ENCODE measurements around the gene TTLL8.
"Not testable (repeated sequence)": the region's sequence is repeated elsewhere in the genome, so short reads cannot be mapped to it uniquely, and the experiment has no call there.

TTLL8 gene

DNA sequence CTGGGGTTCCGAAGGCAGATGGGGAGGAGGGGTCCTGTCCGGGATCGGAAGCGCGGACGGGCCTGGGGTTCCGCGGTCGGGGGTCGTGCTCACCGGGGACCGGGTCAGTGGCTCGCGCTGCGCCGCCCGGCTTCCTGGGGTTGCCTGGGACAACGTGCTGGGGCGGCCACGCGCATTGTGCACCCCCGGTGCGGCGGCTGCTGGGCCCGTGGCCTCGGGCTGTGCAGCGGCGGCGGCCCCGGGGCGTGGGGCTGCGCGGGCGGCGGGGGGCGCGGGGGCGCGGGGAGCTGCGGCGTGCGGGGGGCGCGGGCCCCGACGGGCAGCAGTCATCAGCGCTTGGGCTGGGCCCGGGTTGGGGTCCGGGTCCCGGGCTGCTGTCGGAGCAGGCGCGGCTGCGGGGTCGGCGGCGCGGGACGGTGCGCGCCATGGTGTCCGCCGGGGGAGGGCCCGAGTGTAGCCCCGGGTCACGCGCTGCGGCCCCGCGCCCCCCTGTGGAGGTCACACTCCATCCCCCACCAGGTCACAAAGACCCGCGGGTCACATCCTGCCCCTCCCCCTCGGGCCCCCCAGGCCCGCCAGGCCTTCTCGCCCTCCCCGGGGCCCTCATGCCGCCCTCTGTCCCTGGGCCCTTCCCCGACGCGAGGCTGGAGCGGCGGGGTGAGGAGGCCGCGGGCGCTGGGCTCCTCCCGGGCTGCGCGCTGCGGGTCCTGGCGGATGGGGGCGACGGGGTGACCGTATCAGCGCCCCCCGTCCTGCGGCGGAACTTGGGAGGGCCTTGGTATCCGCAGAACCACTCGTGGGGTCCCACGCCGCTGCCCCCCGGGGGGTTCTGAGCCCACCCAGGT is at the start of gene TTLL8:
TSS of gene TTLL8 (minus strand) at position 238 of the 845 bp plus-strand sequence.
- no peak for DNase-seq (ENCODE audit: low read depth)

DNA sequence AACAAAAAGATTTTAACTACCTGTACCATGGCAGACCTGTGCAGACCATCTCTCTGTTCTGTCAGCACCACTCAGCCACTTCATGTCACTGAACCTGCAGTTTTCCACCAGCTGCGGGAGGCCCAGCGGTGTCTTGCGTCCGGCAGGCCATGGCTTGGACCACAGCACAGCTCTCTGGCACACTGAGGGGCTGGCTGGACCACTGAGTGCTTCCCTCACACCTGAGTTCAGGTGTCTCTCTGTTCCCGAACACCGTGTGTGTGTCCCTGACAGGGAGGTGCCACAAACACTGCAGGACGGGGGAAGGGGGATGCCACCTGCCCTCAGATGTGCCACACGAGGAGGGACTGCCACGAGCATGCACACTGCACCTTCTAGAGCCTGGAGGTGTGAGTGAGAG is 49.4 kb upstream of the TTLL8 start:
- DNase-seq (ENCODE audit: low read depth): no peak

DNA sequence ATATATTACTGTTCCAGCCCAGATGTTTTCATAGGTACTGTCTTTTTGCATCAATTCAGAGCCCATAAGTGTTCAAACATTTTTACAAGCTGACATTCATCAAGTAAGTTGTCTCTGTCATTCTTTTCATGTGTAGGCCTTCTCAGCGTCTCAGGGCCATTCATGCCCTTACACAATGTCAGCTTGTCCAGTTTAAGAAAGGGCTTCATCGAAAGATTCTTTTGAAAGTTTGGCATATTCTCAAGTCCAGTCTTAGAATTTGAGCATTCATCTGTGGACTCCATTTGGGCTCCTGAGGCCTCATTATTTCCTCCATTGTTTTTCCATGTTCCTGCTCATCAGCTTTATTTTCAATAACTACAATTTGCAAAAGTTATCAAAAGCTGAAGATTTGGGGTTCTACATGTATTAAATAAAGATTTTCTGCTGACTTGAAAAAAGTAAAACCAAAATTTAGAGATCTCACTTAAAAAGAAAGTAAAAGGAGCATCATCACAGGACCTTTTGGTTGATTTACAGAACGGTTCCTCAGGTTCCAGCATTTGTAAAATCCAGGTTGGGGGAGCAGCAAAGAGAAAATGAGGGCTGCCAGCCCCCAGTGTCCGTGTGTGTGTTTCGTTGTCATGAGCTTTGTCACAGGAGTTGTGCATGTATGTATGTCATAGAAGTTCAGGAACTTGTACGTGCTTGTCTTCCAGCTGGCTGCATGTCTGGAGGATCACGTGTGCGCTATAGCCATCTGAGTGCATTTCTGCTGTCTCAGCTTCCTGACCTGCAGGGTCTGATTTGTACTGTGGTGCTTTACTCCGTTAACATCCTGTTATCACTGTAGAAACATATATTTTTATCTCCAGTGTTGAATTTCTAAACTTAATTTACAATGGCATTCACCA is 47.4 kb upstream of the TTLL8 start:
- DNase-seq (ENCODE audit: low read depth): no peak

DNA sequence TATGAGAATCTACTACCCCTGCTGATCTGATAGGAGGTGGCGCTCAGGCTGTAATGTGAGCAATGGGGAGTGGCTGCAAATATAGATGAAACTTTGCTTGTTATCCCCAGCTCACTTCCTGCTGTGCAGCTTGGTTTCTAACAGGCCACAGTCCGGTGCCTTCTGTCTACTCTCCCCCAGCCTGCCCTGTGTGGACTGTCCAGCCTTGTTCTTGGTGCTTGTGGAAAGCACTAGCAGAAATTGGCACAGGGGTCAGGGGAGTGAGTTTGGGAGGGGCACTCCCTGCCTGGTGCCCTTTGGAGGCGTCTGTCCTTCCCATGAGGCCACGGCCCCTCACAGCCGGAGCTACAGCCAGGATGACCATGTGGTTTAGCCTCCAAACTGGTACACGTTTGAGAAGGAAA is 46.0 kb upstream of the TTLL8 start:
- DNase-seq (ENCODE audit: low read depth): no peak

DNA sequence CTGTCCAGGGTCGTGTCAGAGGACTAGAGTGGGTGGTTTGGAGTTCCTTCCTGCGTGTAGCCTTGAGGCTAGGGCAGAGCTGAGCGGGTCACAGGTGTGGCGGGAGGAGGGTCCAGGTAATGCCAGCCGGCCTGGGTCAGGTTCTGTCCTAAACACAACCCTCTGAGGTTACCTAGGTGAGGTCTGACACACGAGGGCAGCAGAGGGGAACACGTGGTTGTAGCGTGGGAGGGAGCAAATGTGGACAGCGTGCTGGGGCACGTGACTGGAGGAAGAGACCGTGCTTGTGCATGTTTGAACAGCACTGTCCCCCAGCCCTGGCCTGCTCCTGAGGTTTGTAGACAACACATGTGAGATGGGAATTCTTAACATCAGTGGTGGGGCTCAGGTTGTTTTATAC is 44.8 kb upstream of the TTLL8 start:
- DNase-seq (ENCODE audit: low read depth): no peak

DNA sequence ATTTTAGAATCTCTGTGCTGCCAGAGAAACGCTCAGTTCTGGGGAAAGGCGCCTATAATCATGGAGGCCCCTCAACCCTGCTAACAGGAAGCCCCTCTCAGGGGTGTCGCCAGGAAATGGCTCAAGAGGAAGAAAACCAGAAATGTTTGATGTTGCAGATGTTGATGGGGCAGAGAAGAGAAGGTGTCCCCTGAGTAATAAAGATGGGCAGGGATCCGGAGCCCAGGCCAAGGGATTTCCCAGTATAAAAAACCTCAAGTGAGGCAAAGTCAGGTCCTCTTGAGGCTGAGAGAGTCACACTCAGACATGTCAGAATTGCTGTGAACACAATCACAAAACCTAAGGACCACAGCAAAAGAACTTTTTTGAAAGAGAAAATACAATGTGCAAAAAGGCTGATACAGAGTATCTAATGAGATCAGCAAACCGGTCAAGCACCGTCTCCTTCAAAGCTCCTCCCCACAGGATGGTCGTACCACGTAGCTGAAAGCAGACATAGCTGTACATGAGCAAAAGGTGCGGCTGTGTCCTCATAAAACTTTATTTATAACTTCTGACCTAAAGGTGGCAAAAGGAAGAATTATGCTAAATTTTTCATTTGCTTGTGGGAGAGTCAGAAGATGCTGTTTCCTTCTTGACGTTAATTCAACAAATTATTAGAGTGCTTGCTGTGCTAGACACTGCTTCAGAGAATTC is 43.9 kb upstream of the TTLL8 start:
- no peak for DNase-seq (ENCODE audit: low read depth)

DNA sequence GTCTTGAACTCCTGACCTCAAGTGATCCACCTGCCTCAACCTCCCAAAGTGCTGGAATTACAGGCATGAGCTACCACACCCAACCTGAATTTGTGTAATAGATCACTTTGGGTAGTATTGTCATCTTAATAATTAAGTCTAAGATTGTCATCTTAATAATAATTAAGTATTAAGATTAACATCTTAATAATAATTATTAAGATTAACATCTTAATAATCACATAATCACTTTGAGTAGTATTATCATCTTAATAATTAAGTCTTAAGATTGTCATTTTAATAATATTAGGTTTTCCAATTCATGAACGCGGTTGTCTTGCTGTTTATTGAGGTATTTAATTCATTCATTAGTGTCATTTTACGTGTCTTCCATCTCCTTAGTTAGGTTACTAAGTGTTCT is 40.0 kb upstream of the TTLL8 start:
- DNase-seq (ENCODE audit: low read depth): no peak

DNA sequence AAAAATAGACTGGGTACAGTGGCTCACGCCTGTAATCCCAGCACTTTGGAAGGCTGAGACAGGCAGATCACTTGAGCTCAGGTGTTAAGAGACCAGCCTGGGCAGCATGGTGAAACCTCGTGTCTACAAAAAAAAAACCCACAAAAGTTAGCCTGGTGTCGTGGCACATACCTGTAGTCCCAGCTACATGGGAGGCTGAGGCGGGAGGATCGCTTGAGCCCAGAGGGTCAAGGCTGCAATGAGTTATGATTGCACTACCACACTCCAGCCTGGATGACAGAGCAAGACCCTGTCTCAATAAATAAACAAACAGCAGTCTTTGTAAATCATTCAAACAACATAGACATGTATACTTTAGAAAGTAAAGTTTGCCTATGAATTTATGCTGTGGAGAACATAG is 34.2 kb upstream of the TTLL8 start:
- no peak for DNase-seq (ENCODE audit: low read depth)

DNA sequence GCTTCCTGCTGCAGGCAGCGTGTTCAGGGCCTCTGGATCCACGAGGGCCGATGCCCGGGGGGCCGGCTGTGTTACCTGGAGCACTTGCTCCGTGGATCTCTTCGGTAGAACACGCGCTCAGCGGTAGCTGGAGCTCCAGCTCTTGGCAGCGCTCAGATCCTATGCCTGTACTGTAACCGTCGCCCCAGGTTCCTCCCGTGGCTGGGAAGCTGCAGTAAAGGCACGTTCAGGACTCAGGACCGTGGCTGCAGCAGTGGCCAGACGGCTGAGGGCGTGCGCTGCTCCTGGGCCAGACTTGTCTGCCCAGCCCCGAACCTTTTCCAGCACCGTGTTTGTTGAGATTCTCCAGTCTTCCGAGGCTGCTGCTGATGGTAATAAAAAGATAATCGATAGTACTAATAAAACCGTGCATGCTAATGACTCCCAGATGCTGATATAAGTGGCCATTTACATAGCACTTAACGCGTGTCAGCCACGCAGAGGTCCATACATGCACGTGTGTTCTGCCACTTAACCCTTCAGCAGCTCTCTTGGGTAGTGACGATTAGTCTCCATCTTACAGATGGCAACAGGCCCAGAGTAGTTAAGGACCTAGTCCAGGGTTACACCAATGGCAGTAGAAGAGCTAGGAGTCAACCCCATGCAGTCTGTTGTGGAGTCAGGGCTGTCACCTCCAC is 33.1 kb upstream of the TTLL8 start:
- no peak for DNase-seq (ENCODE audit: low read depth)

DNA sequence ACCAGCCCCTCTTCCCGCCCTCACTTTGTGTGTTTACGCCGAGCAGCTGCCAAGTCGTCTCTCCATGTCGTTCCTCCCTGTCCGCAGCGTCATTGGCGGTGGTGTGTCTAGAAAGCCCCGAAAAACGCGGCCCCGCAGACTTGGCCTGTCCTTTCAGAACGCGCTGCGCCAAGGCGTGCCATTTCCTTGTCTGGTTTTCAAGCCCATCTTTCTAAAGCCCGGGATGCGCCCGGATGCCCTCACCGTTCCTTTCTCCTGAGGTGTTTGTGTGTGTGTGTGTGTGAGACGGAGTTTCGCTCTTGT is 32.3 kb upstream of the TTLL8 start:
- DNase-seq (ENCODE audit: low read depth): no peak

DNA sequence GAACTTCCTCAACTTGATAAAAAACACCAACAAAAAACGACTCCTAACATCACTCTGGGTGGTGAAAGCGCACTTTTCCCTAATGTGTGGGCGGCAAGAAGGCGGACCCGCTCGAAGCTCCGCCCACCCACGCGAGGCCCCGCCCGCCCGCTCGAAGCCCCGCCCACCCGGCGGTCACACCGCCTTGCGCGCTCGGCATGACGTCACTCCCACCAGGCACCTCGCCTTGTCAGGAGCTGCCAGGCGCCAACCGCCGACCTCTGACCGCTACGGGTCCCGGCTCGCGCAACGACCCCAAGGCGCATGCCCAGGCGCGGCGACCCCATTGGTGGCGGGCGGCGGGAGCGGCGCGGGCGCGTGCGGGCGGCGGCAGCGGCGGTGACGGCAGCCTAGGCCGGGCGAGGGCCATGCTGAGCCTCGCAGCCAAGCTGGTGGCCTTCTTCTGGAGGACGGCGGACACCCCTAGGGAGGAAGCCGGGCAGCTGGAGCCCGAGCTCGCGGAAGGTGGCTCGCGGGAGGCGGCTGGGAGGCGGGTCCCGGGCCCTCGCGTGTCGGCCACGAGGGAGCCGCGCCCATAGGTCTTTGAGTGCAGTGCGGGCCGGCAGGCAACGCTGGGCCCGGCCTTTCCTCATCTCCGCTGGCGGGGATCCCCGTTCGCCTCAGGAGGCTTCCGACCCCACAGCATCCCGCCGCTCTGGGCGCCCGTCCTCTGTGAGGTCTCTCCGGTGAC is 31.7 kb upstream of the TTLL8 start, which contains the start of gene MOV10L1:
TSS of gene MOV10L1 (plus strand) at position 325 of the 730 bp plus-strand sequence. CDS start at position 408, 83 bp downstream.
- no peak for DNase-seq (ENCODE audit: low read depth)

DNA sequence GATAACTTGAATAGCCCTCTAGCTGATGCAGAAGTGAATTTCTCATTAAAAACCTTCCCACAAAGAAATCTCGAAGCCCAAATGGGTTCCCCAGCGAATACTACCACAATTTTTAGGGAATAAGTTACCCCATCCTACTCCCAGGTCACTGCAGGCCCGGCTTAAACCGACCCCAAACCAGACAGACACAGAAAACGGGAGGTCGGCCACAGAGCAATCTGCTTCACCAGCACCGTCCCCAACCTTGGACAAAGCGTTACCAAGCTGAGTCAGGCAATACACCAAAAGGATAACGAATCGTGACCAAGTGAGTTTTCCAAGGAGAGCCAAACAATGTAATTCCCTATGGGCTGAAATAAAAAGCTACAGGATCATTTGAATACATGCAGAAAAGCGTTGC is 31.1 kb upstream of the TTLL8 start:
- DNase-seq (ENCODE audit: low read depth): no peak

DNA sequence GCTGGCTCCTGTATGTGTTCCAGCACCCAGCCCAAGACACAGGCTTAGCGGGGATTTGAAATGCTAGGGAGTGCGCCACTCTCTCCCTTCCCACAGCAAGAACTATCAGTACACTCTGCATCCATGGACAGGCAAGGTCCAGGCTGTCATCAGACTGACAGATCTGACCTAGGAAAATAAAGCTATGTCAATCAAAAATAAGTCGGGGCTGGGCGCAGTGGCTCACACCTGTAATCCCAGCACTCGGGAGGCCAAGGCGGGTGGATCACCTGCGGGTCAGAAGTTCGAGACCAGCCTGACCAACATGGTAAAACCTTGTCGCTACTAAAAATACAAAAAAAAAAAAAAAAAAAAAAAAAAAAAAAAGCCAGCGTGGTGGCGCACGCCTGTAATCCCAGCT is 30.0 kb upstream of the TTLL8 start:
- no peak for DNase-seq (ENCODE audit: low read depth)

DNA sequence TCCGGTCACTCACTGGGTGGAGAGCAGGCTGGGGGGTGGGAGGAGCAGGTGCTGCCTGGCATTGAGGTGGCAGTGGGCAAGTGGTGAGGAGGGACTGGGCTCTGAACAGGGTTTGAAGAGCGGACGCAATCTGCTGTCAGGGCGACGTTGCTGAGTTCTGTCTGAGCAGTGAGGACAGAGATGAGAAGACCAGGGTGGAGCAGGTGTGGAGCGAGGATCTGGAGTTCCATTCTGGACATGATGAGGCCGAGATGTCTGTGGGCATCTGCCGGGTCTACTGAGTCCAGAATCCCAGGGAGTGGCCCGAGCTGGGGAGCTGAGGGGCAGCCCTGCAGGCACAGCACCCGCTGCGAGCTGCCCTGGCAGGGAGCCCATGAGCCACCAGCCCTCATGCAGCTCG is 29.5 kb upstream of the TTLL8 start:
- no peak for DNase-seq (ENCODE audit: low read depth)

DNA sequence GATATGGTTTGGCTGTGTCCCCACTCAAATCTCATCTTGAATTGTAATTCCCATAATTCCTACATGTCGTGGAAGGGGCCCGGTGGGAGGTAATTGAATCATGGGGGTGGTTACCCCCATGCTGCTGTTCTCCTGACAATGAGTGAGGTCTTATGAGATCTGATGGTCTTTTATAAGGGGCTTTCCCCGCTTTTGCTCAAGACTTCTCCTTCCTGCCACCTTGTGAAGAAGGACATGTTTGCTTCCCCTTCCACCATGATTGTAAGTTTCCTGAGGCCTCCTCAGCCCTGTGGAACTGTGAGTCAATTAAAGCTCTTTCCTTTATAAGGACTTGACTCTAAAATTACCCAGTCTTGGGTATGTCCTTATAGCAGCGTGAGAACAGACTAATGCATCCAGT is 28.9 kb upstream of the TTLL8 start:
- not testable (repeated sequence) for DNase-seq (ENCODE audit: low read depth)

DNA sequence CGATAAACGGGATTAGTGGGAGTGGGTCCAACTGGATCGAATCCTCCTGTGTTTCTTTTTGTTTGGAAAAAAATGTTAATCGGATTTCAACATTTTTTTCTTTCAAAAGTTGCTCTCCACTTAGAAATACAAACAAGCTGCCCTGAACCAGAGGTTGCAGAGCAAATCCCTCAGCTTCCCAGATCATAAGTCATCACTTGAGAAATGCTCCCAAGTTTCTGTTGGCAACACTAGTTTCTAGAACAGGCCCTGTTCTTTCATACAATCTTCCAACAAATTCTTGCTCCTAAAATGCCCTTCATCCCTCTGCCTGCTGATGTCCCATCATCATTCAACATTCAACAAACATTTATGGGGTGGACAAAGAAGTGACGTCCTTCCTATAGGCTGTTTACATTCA is 28.4 kb upstream of the TTLL8 start:
- no peak for DNase-seq (ENCODE audit: low read depth)

DNA sequence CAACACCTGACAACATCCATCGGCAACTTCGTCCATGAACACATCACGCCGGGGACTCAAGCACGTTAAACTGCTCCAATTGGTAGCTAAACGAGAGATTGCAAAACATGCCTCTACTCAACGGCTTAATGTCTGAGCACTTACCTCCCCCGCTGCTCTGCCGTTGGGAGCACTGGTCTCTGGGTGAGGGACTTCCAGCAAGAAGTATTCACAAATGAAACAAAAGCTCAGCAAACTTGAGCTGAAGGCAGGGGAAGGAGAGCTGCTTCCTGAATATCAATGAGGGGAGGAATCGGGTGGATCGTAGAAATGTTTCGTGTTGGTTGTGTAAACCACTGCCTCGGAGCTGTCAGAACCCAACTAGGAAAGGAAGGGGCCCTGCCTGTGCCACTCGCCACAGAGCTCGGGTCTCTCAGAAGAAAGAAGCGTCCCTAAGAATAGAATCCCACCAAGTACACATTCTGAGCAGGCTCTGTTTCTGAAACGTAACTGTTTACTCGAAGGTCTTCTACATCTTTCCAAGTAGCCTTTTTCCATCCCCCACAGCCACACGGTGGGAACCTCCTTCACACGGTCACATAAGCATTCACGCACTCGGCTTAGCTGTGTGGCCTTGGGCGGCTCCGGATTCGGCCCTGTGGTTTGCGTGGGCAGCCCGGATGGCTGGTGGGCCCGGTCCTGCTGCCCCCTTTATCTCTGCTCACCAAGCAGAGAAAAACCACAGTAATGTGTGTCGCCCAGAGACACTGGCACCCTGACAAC is 27.3 kb upstream of the TTLL8 start, which contains the start of gene MLC1:
TSS of gene MLC1 (minus strand) at position 216 of the 762 bp plus-strand sequence. CDS start 524 bp downstream, outside the sequence.
- no peak for DNase-seq (ENCODE audit: low read depth)

DNA sequence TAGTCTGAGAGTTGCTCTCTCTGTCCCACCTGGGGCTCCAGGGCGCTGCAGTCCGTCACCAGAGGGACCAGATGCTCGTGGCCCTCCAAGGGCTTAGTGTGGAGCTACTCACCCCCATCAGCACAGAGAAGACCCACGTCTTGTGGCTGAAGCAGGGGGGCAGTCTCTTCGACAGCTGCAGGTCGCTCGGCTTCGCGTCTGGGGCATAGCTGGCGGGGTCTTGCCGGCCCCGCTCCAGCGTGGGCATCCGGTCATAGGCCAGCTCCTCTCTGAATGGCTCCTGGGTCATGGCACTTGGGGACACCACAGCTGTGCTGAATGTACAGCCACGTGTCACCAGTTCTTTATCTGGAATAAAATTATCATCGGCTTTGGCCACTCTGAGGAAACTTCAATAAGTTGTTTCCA is 26.5 kb upstream of the TTLL8 start:
- no peak for DNase-seq (ENCODE audit: low read depth)

DNA sequence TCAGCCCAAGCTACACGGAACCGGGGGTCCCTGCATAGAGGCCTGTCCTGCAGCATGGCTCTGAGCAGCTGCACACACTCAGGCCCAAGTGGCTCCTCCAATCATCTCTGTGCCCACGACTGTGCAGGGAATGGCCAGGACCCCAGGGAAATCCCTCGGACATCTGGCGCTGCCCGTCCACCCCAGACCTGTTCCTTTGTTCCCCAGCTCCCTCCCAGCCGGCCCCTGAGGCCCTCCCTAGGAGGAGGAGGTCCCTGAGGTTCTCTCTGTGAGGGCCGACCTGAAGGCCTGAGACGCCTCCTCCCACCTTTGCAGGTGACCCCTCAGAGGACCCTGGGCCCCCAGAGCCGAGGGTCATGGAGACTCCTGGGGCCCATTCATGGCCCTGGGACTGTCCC is 26.0 kb upstream of the TTLL8 start:
- DNase-seq (ENCODE audit: low read depth): no peak

DNA sequence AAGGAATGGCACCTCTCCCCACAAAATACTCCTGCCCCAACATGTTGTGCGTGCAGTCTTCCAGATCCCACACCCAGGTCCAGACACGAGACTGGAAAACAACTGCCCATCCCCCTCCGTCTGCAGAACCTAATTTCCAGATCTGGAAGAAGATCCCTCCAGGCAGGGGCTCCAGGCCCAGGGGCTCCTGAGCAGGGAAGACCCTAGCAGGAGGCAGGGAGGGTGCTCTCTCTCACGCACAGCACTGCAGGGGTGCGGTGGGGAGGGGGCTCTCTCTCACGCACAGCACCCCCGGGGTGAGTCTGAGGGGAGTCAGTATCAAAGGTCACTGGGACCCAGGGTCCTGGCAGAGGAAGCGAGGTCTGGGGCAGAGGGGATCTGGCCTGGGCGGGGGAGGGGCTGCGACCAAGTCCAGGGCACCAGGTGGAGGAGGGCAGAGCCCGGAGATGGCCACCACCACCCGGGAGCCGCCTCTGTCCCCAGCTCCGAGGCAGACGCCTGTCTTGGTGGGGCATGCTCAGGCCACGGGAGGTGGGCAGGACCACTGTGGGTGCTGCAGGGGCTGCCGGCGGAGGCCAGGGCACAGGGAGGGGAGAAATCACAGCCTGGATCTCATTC is 25.5 kb upstream of the TTLL8 start:
- no peak for DNase-seq (ENCODE audit: low read depth)

All from stimulated activated CD8-positive, alpha-beta memory T cell treated with anti-CD3 and anti-CD28 coated beads, Interleukin-15, amount 100 ng/mL, for 1 hour (primary cell).